Endothelial cell of coronary artery (primary cell): ENCODE data around the gene ATR. TPM values are rescaled to one million over a fixed set of nuclear protein-coding genes. Genes with fewer than 3 reads are reported as not detected.

Experiments
- total RNA-seq: library from RNA; depleted of rRNA; stranded (reverse); fragments of >200 nt; gene quantifications from 2 replicates; pipeline ENCODE4 v1.2.3, GENCODE V29; 2014

Gene ATR
- total RNA-seq: 21.7 and 24.8 TPM in 2 replicates

DNA sequence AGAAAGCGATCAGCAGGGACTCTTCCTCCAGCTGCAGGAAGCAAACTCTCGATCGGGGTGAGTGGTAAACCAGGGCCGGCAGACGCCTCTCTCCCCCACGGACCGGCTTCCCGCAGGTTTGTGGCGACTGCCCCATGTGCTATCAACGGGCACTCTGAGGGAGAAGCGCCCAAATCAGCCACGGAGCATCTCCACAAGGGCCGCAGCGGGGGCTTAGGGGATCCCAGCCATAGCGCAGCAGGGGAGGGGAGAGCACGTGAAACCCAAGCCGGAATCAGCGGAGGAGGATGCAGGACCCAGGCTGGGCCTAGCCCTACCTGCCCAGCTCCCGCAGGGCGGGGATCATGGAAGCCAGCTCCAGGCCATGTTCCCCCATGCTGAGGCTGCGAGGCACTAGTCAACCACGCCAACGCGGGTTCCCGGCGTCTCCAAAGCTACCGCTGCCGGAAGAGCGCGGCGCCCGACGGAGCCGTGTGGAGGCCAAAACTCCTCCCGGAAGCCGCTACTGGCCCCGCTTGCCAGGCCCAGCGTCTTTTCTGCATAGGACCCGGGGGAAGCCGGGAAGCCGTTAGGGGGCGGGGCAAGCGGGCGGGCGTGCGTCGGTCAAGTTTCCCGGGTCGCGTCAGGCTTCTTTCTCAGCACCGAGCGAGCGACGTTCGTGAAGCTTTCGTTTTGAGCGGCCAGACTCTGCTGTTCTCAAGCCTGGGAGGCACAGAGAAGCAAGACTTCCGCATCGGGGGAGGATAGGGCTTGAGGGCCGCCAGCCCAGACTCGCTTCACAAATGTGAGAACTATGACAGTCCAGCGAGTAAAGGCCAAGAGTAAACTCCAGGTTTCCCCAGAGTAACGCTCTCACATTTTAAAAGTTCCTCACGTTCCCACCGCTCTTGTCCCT, at the start of gene ATR:
Gene ATR, minus strand, starts transcription at position 405 of the 895 bp plus-strand sequence. Its CDS starts 29 bp downstream, at position 376.

DNA sequence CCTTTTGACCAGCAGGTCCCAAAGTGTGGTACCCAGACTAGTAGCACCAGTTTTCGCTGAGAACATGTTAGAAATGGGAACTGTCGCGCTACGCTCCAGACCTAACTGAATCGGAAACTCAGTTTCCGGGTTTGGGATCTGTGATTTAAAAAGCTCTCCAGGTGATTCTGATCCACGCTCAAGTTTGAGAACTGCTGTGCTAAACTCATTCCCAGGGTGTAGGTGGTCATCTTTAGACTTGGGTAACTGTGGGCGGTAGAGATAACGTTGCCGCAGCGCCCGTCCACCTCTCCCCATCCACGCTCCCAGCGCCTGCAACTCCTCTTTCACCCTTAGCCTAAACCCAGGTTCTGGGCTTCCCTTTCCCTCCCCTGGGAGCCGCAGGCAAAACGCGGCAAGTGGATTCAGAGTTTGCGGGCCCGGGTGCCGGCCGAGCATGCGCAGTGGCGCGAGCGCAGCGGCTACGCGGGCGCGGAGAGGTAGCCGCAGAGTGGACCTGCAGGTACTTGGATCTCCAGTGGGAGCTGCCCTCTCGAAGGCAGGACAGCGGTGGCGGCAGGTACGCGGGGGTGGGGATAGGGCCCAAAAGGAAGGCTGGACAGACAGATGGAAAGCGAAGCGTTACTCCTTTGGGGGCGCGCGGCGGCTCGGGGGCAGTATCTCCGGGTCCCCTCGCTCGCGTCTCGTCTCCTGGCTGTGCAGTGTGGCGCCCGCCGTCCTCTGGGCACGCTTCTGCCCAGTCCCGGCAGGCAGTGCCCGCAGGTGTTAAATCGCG, 17.6 kb upstream of the ATR start, which contains the start of gene PLS1:
Gene PLS1, plus strand, starts transcription at position 443 of the 775 bp plus-strand sequence. CDS start 67,845 bp downstream, outside the sequence.

DNA sequence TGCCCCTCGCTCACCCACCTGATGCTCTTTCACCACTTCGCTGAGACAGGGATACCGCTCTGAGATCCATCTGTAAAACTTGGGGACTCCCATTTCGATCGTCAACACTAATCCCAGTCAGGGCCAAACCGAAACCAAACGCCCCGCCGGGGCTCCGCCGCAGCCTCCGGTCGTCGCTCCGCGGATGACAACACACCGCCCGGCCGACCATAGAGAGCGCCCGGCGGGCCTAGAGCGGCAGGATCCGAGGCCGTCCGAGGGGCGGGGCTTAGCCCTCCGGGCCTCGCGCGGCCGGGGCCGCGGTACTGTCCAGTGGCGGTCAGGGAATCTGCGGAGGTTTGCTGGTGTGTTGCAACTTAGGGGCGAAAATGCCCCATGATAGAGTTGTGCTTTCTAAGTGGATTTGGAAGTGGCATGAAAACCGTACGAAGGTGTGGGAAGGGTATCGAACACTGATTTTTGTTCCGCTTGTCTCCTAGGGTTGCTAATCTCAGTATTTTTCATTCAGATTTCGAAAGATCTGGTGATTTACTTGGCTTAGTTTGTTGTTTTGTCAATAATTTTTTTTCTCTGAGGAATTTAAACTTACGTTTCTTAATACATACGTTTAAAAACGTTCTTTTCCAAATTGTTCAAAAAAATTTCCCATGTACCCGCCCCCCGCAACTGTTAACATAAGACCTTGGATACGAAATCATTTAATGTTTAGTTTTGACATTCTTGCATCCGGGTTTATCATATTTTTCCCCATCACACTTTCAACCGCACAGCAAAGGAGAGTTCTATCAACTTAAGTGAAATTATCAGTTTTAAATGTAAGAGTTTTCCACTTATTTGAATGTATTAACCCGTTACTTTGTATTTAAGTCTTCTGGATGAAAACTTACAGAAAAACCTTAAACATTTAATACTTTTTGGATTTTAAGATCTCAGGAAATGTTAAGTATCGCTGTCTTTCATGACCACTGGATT, 130.4 kb downstream of the ATR start, which contains the start of gene XRN1:
Gene XRN1, minus strand, starts transcription at position 186 of the 972 bp plus-strand sequence. Its CDS starts 93 bp downstream, at position 93.

Other genes with a start within 250 kb of the ATR start
- 39.6 and 42.2 TPM in 2 replicates for gene XRN1, start 130.7 kb downstream of the ATR start, total RNA-seq
- 0.99 and 1.5 TPM in 2 replicates for gene PLS1, start 17.7 kb upstream of the ATR start, total RNA-seq
- gene TRPC1, start 145.3 kb upstream of the ATR start, total RNA-seq: 8.5 and 18.6 TPM in 2 replicates